HCT116 (cell line): ENCODE results near the gene CELSR3. TPM values are rescaled to one million over a fixed set of nuclear protein-coding genes. Genes with fewer than 3 reads are reported as not detected.

Experiments used
- ATAC-seq: fragments of 200-7000 bp; cut with Tn5 transposase; 2 replicates; pipeline ENCODE4 v1.9.1; 2020; ENCODE audit warnings: mild to moderate bottlenecking, moderate library complexity
- BruUV-seq: library from RNA; stranded (reverse); fragments of 400-500 nt; replicated peaks from 2 replicates; lab custom pipeline; 2021; lab: Mats Ljungman, UMichigan
- CTCF ChIA-PET: fragments of 300-600 bp; sonication (Branson Sonifier 250); formaldehyde crosslinking; loops from one replicate; lab custom pipeline; 2021; ENCODE audit warnings: antibody characterized with exemption; lab: Charles Lee
- POLR2A ChIA-PET: fragments of 300-600, 350-600 bp; sonication (Branson Sonifier 250); formaldehyde crosslinking; loops from one replicate; lab custom pipeline; 2021; ENCODE audit warnings: antibody characterized with exemption; lab: Charles Lee
- RAD21 ChIA-PET, 2 experiments: fragments of 300-600 bp; sonication (Branson Sonifier 250); formaldehyde crosslinking; loops; one replicate each; lab custom pipeline; 2023; ENCODE audit warnings: low total read pairs in 2 of 2; ENCODE audit not compliant: uncharacterized antibody in 2 of 2, unreplicated experiment in 2 of 2, low non-redundant PET in 1 of 2; lab: Charles Lee
- DNase-seq: peaks from one replicate; pipeline ENCODE4 v3.0.0-alpha.2; 2010; ENCODE audit warnings: low read depth, low spot score
- H2AFZ ChIP-seq: fragments of 200-600 bp; shearing (Covaris generic), sonication (generic); 2 replicates; pipeline ENCODE4 v1.6.1; 2017; ENCODE audit warnings: low read depth, mixed run types, mixed read lengths, antibody characterized with exemption, low read length; ENCODE audit not compliant: poor library complexity, severe bottlenecking
- H3K27ac ChIP-seq: 2 replicates; pipeline ENCODE4 v1.5.1; 2012; ENCODE audit warnings: low read depth, low read length
- H3K27me3 ChIP-seq: fragments of 200-600 bp; sonication (generic); 2 replicates; pipeline ENCODE4 v1.6.1; 2016; ENCODE audit warnings: mixed run types, low read length, mixed read lengths; ENCODE audit not compliant: insufficient read depth
- H3K36me3 ChIP-seq, 2 experiments: fragments of 200-500 bp in 1 of 2; fragments of 200-600 bp in 1 of 2; sonication (Bioruptor generic) in 1 of 2; sonication (generic) in 1 of 2; 2 replicates each; pipeline versions ENCODE4 v1.5.1 to v1.6.1; 2014 to 2016; ENCODE audit warnings: low read length in 2 of 2, inconsistent platforms in 1 of 2, mixed read lengths in 1 of 2, mixed run types in 1 of 2; ENCODE audit not compliant: insufficient read depth in 2 of 2, control insufficient read depth in 1 of 2
- H3K4me1 ChIP-seq, 2 experiments: fragments of 200-600 bp in 1 of 2; sonication (generic) in 1 of 2; 2 replicates each; pipeline versions ENCODE4 v1.5.1 to v1.6.1; 2012 to 2017; ENCODE audit warnings: low read length in 2 of 2, inconsistent platforms in 1 of 2, mild to moderate bottlenecking in 1 of 2, mixed read lengths in 1 of 2, mixed run types in 1 of 2, moderate library complexity in 1 of 2; ENCODE audit not compliant: insufficient read depth in 2 of 2, control insufficient read depth in 1 of 2
- H3K4me2 ChIP-seq: fragments of 200-600 bp; sonication (generic); 2 replicates; pipeline ENCODE4 v1.6.1; 2017; ENCODE audit warnings: mixed run types, low read length, mixed read lengths
- H3K4me3 ChIP-seq, 2 experiments: fragments of 200-600 bp in 1 of 2; sonication (generic) in 1 of 2; replicated peaks in 1 of 2; 2 replicates each; pipeline ENCODE4 v1.5.1; 2011 to 2016; ENCODE audit warnings: low read length in 2 of 2, control low read depth in 1 of 2, low read depth in 1 of 2, mild to moderate bottlenecking in 1 of 2, mixed read lengths in 1 of 2, mixed run types in 1 of 2
- H3K79me2 ChIP-seq: fragments of 200-600 bp; sonication (generic); 2 replicates; pipeline ENCODE4 v1.6.1; 2017; ENCODE audit warnings: mild to moderate bottlenecking, mixed run types, low read length, moderate library complexity, mixed read lengths; ENCODE audit not compliant: insufficient read depth
- H3K9ac ChIP-seq: fragments of 200-600 bp; sonication (generic); 2 replicates; pipeline ENCODE4 v1.6.1; 2016; ENCODE audit warnings: low read length, mixed read lengths
- H3K9me2 ChIP-seq: fragments of 200-600 bp; sonication (generic), shearing (Covaris generic); 2 replicates; pipeline ENCODE4 v1.6.1; 2017; ENCODE audit warnings: mixed run types, mild to moderate bottlenecking, moderate library complexity; ENCODE audit not compliant: insufficient read depth
- H3K9me3 ChIP-seq, 2 experiments: fragments of 200-500 bp in 1 of 2; fragments of 200-600 bp in 1 of 2; sonication (Bioruptor generic) in 1 of 2; sonication (generic) in 1 of 2; 2 replicates each; pipeline ENCODE4 v1.6.1; 2014 to 2017; ENCODE audit warnings: low read length in 2 of 2, mixed read lengths in 2 of 2, inconsistent platforms in 1 of 2, low read depth in 1 of 2, mild to moderate bottlenecking in 1 of 2, mixed run types in 1 of 2, moderate library complexity in 1 of 2; ENCODE audit not compliant: control insufficient read depth in 1 of 2, insufficient read depth in 1 of 2
- H4K20me1 ChIP-seq: fragments of 200-600 bp; sonication (generic), shearing (Covaris generic); 2 replicates; pipeline ENCODE4 v1.6.1; 2017; ENCODE audit warnings: mixed run types, mild to moderate bottlenecking, moderate library complexity; ENCODE audit not compliant: insufficient read depth
- CTCF ChIP-seq, 3 experiments: fragments of 200-600 bp in 1 of 3; sonication (generic) in 1 of 3; IDR thresholded peaks in 2 of 3; conservative IDR thresholded peaks in 1 of 3; 2 replicates each; pipeline ENCODE4 v1.5.1; 2012 to 2017; ENCODE audit warnings: low read depth in 2 of 3, low read length in 2 of 3, antibody characterized with exemption in 1 of 3, borderline replicate concordance in 1 of 3, control low read depth in 1 of 3, mild to moderate bottlenecking in 1 of 3, mixed read lengths in 1 of 3, mixed run types in 1 of 3, moderate library complexity in 1 of 3; ENCODE audit not compliant: insufficient read depth in 1 of 3
- EGR1 ChIP-seq: IDR thresholded peaks from 2 replicates; pipeline ENCODE4 v1.6.1; 2012; ENCODE audit warnings: low read depth
- ELF1 ChIP-seq: IDR thresholded peaks from 2 replicates; pipeline ENCODE4 v1.6.1; 2012; ENCODE audit warnings: low read depth, borderline replicate concordance
- EZH2phosphoT487 ChIP-seq: fragments of 200-600 bp; IDR thresholded peaks from 2 replicates; pipeline ENCODE4 v1.6.1; 2018; ENCODE audit warnings: antibody characterized with exemption, borderline replicate concordance
- JUND ChIP-seq: IDR thresholded peaks from 2 replicates; pipeline ENCODE4 v1.6.1; 2012
- MAX ChIP-seq: IDR thresholded peaks from 2 replicates; pipeline ENCODE4 v1.6.1; 2012
- POLR2AphosphoS5 ChIP-seq: IDR thresholded peaks from 2 replicates; pipeline ENCODE4 v1.6.1; 2011; ENCODE audit warnings: mild to moderate bottlenecking, low read depth, low read length, moderate library complexity
- RAD21 ChIP-seq: IDR thresholded peaks from 2 replicates; pipeline ENCODE4 v1.6.1; 2012; ENCODE audit warnings: low read depth, mild to moderate bottlenecking
- SRF ChIP-seq: IDR thresholded peaks from 2 replicates; pipeline ENCODE4 v1.6.1; 2012; ENCODE audit warnings: low read depth
- ZBTB33 ChIP-seq: IDR thresholded peaks from 2 replicates; pipeline ENCODE4 v1.6.1; 2011; ENCODE audit warnings: mild to moderate bottlenecking, low read length, moderate library complexity; ENCODE audit not compliant: insufficient replicate concordance; ENCODE audit errors: extremely low read depth
- ZFX ChIP-seq: fragments of 450-650 bp; IDR thresholded peaks from 2 replicates; pipeline ENCODE4 v1.6.1; 2017
- ZNF274 ChIP-seq: fragments of 200-500 bp; sonication (Bioruptor generic); IDR thresholded peaks from 2 replicates; pipeline ENCODE4 v1.6.1; 2014; ENCODE audit warnings: mild to moderate bottlenecking, low read depth, low read length, inconsistent platforms
- intact Hi-C: fragments of 100-400 bp; cut with micrococcal nuclease; formaldehyde crosslinking; loops from 2 replicates; pipeline ENCODE4 v1.10.0; 2022
- total RNA-seq: library from RNA; stranded (reverse); gene quantifications from one replicate; pipeline ENCODE4 v1.2.1, GENCODE V29; 2021; ENCODE audit not compliant: unreplicated experiment

Gene CELSR3
- total RNA-seq, 1 experiment from 2014 or later = 7.8 TPM

GRCh38 chr3:48628277-48629017, 34.2 kb downstream of the CELSR3 start:
- POLR2A ChIA-PET = no interaction called here
- no peak overlapping the region for H3K27ac ChIP-seq
- CTCF ChIA-PET = no interaction called here
- H4K20me1 ChIP-seq = no peaks in the 10 kb centered on the region
- H2AFZ ChIP-seq = no peak overlapping the region
- no peak overlapping the region for H3K4me3 ChIP-seq
- DNase-seq (no peak), ATAC-seq (no peak)
- no peaks in the 10 kb centered on the region; the same call in 1 of the 2 replicates for H3K79me2 ChIP-seq
- RAD21 ChIA-PET = no interaction called here
- no peaks in the 10 kb centered on the region for H3K27me3 ChIP-seq
- intact Hi-C loops = no loop called here
- H3K9me2 ChIP-seq = no peaks in the 10 kb centered on the region
- no peaks in the 10 kb centered on the region for H3K4me1 ChIP-seq
- no TSS peak for BruUV-seq
- H3K36me3 ChIP-seq = peaks cover 23 to 44% of the 10 kb centered on the region in 2 experiments; a peak in 3 of 4 replicates
- no peaks in the 10 kb centered on the region for H3K9me3 ChIP-seq
- H3K9ac ChIP-seq = no peak overlapping the region
- no peak overlapping the region for H3K4me2 ChIP-seq
- TF ChIP-seq ZBTB33 = no peak
- TF ChIP-seq, all 23 proteins: peak for 0

GRCh38 chr3:48625600-48625999, 37.1 kb downstream of the CELSR3 start:
- H3K4me3 ChIP-seq = no peak overlapping the region
- ChIA-PET CTCF (interaction anchor here (1.4 kb wide), 1 partner anchor 10 kb away, joined by 3 read pairs; the partner anchor contains the start of gene SLC26A6), POLR2A (no interaction called here), RAD21 (no interaction called here)
- H3K27ac ChIP-seq = no peak overlapping the region
- DNase-seq (no peak), ATAC-seq (no peak)
- no peaks in the 10 kb centered on the region for H3K9me3 ChIP-seq
- no peaks in the 10 kb centered on the region for H3K4me1 ChIP-seq
- H3K9ac ChIP-seq = no peak overlapping the region
- BruUV-seq = no TSS peak
- no peaks in the 10 kb centered on the region for H3K9me2 ChIP-seq
- TF ChIP-seq EGR1 = no peak
- no peak for TF ChIP-seq POLR2AphosphoS5
- no peak for TF ChIP-seq ZNF274
- TF ChIP-seq CTCF (IDR thresholded peaks at IDR 0.05 in 2 of 3, conservative IDR thresholded peaks at IDR 0.05 in 1 of 3; ENCODE audit: borderline replicate concordance in 1 of 3, insufficient read depth in 1 of 3, low read depth in 2 of 3, low read length in 2 of 3) = no peak
- TF ChIP-seq SRF = no peak
- no peak for TF ChIP-seq ZFX
- TF ChIP-seq ZBTB33 = no peak
- no peak for TF ChIP-seq MAX
- TF ChIP-seq EZH2phosphoT487 = no peak
- no peak for TF ChIP-seq JUND
- no peak for TF ChIP-seq RAD21
- no peak for TF ChIP-seq ELF1
- H3K36me3 ChIP-seq = peaks cover 13 to 19% of the 10 kb centered on the region in 2 experiments; a peak in 3 of 4 replicates
- intact Hi-C loops = no loop called here
- no peak overlapping the region for H3K4me2 ChIP-seq
- H4K20me1 ChIP-seq = no peaks in the 10 kb centered on the region
- no peak overlapping the region for H2AFZ ChIP-seq
- no peaks in the 10 kb centered on the region for H3K27me3 ChIP-seq
- H3K79me2 ChIP-seq = no peaks in the 10 kb centered on the region
